ENCODE data around the gene MINDY4B.
"Not testable (repeated sequence)": the region's sequence is repeated elsewhere in the genome, so short reads cannot be mapped to it uniquely, and the experiment has no call there.

MINDY4B gene

DNA sequence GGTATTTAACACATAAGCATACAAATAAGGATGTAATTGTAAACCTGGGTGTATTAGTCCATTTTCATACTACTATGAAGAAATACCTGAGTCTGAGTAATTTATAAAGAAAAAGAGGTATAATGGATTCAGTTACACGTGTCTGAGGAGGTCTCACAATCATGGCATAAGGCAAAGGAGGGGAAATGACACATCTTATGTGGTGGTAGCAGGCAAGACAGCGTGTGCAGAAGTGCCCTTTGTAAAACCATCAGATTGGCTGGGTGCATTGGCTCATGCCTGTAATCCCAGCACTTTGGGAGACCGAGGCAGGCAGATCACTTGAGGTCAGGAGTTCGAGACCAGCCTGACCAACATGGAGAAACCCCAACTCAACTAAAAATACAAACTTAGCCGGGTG lies 41.3 kb downstream of the MINDY4B start:
- H3K9ac ChIP-seq (ENCODE audit: low read depth in 1 of 2, low read length in 2 of 2); H3K4me3 ChIP-seq (ENCODE audit: low read length in 2 of 2); H3K4me1 ChIP-seq (ENCODE audit: control insufficient read depth in 2 of 2, insufficient read depth in 2 of 2, low read length in 2 of 2); H3K36me3 ChIP-seq (ENCODE audit: control insufficient read depth in 2 of 2, insufficient read depth in 2 of 2, low read length in 2 of 2); H3K27ac ChIP-seq (ENCODE audit: low read depth in 2 of 2, low read length in 2 of 2); H3K9me3 ChIP-seq (ENCODE audit: control insufficient read depth in 2 of 2, low read length in 2 of 2); H3K27me3 ChIP-seq (ENCODE audit: control insufficient read depth in 2 of 2, insufficient read depth in 2 of 2, low read length in 2 of 2): not testable (repeated sequence)

DNA sequence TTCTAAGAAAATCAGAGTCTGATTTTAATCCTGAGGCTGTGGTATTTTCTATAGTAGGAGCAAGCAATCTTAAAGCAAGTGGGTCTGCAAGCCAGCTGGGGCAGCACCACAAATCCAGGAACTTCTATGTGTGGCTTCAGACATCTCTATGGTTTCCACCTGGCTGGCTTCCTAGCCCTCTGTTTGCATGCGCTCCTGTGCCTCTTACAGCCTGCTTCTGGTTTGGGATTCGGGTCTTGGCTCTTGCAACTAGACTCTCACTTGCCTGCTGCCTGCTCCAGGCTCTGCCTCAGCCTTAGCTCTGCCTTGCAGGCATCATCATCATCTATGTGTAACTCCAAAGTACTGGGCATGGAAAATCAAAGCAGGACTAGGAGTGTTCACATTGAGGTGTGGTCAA lies 43.4 kb downstream of the MINDY4B start:
- Histone ChIP-seq H3K9me3 (ENCODE audit: control insufficient read depth in 2 of 2, low read length in 2 of 2) (no peaks in the 10 kb centered on the region), H3K4me1 (ENCODE audit: control insufficient read depth in 2 of 2, insufficient read depth in 2 of 2, low read length in 2 of 2) (no peaks in the 10 kb centered on the region), H3K27ac (ENCODE audit: low read depth in 2 of 2, low read length in 2 of 2) (no peak overlapping the region), H3K36me3 (ENCODE audit: control insufficient read depth in 2 of 2, insufficient read depth in 2 of 2, low read length in 2 of 2) (no peaks in the 10 kb centered on the region), H3K27me3 (ENCODE audit: control insufficient read depth in 2 of 2, insufficient read depth in 2 of 2, low read length in 2 of 2) (no peaks in the 10 kb centered on the region), H3K4me3 (ENCODE audit: low read length in 2 of 2) (no peak overlapping the region), H3K9ac (ENCODE audit: low read depth in 1 of 2, low read length in 2 of 2) (no peak overlapping the region)

DNA sequence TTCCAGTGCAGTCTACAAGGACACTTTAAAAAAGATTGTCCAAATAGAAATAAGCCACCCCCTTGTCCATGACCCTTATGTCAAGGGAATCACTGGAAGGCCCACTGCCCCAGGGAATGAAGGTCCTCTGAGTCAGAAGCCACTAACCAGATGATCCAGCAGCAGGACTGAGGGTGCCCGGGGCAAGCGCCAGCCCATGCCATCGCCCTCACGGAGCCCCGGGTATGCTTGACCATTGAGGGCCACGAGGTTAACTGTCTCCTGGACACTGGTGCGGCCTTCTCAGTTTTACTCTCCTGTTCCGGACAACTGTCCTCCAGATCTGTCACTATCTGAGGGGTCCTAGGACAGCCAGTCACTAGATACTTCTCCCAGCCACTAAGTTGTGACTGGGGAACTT lies 47.3 kb downstream of the MINDY4B start:
- not testable (repeated sequence) for H3K36me3 ChIP-seq (ENCODE audit: control insufficient read depth in 2 of 2, insufficient read depth in 2 of 2, low read length in 2 of 2); H3K27me3 ChIP-seq (ENCODE audit: control insufficient read depth in 2 of 2, insufficient read depth in 2 of 2, low read length in 2 of 2); H3K4me1 ChIP-seq (ENCODE audit: control insufficient read depth in 2 of 2, insufficient read depth in 2 of 2, low read length in 2 of 2); H3K9ac ChIP-seq (ENCODE audit: low read depth in 1 of 2, low read length in 2 of 2); H3K9me3 ChIP-seq (ENCODE audit: control insufficient read depth in 2 of 2, low read length in 2 of 2); H3K4me3 ChIP-seq (ENCODE audit: low read length in 2 of 2); H3K27ac ChIP-seq (ENCODE audit: low read depth in 2 of 2, low read length in 2 of 2)

GRCh38 chr3:150850191-150850590 lies 55.0 kb downstream of the MINDY4B start:
- Histone ChIP-seq H3K9ac (ENCODE audit: low read depth in 1 of 2, low read length in 2 of 2) (no peak overlapping the region), H3K27me3 (ENCODE audit: control insufficient read depth in 2 of 2, insufficient read depth in 2 of 2, low read length in 2 of 2) (no peaks in the 10 kb centered on the region), H3K4me3 (ENCODE audit: low read length in 2 of 2) (no peak overlapping the region), H3K27ac (ENCODE audit: low read depth in 2 of 2, low read length in 2 of 2) (no peak overlapping the region), H3K4me1 (ENCODE audit: control insufficient read depth in 2 of 2, insufficient read depth in 2 of 2, low read length in 2 of 2) (no peaks in the 10 kb centered on the region), H3K9me3 (ENCODE audit: control insufficient read depth in 2 of 2, low read length in 2 of 2) (peaks cover 0 to 3% of the 10 kb centered on the region in 2 donors), H3K36me3 (ENCODE audit: control insufficient read depth in 2 of 2, insufficient read depth in 2 of 2, low read length in 2 of 2) (no peaks in the 10 kb centered on the region)

DNA sequence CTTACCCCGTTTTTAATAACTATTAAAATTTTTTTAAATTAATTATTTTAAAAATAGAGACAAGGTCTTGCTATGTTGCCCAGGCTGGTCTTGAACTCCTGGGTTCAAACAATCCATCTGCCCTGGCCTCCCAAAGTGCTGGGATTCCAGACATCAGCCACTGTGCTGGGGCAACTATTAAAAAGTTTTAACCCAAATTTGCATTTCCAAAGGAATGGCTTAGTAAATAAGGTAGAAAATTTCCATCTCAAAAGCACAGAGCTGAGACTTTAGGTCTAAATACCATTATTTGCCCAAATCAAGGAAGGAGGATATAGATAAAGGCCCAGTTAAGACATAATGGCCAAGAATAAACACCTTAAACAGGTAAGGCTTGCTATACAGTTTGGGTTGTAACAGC lies 56.4 kb downstream of the MINDY4B start:
- Histone ChIP-seq H3K9ac (ENCODE audit: low read depth in 1 of 2, low read length in 2 of 2) (no peak overlapping the region), H3K4me3 (ENCODE audit: low read length in 2 of 2) (no peak overlapping the region), H3K9me3 (ENCODE audit: control insufficient read depth in 2 of 2, low read length in 2 of 2) (peaks cover 0 to 3% of the 10 kb centered on the region in 2 donors), H3K36me3 (ENCODE audit: control insufficient read depth in 2 of 2, insufficient read depth in 2 of 2, low read length in 2 of 2) (no peaks in the 10 kb centered on the region), H3K27ac (ENCODE audit: low read depth in 2 of 2, low read length in 2 of 2) (no peak overlapping the region), H3K27me3 (ENCODE audit: control insufficient read depth in 2 of 2, insufficient read depth in 2 of 2, low read length in 2 of 2) (no peaks in the 10 kb centered on the region), H3K4me1 (ENCODE audit: control insufficient read depth in 2 of 2, insufficient read depth in 2 of 2, low read length in 2 of 2) (no peaks in the 10 kb centered on the region)

DNA sequence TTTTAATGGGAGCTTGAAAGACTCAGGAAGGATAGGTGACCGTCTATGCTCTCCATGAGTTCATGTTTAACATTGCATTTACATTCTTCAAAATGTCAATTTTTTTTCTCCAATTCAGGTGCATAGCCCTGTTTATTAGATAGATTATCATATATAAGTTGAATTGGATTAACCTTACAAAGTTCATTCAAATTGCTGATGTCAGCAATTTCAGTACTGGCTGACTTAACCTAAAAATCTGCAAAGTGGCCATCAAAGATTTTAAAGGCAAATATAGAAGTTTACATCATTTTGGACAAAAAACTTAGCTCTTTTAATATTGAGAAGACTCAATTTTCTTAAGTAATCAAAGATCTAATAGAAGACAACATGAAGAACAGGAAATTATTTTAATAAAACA lies 57.8 kb downstream of the MINDY4B start:
- Histone ChIP-seq H3K4me1 (ENCODE audit: control insufficient read depth in 2 of 2, insufficient read depth in 2 of 2, low read length in 2 of 2) (no peaks in the 10 kb centered on the region), H3K27ac (ENCODE audit: low read depth in 2 of 2, low read length in 2 of 2) (no peak overlapping the region), H3K27me3 (ENCODE audit: control insufficient read depth in 2 of 2, insufficient read depth in 2 of 2, low read length in 2 of 2) (no peaks in the 10 kb centered on the region), H3K9me3 (ENCODE audit: control insufficient read depth in 2 of 2, low read length in 2 of 2) (peaks cover 0 to 3% of the 10 kb centered on the region in 2 donors), H3K36me3 (ENCODE audit: control insufficient read depth in 2 of 2, insufficient read depth in 2 of 2, low read length in 2 of 2) (no peaks in the 10 kb centered on the region), H3K9ac (ENCODE audit: low read depth in 1 of 2, low read length in 2 of 2) (no peak overlapping the region), H3K4me3 (ENCODE audit: low read length in 2 of 2) (no peak overlapping the region)

GRCh38 chr3:150844484-150844883 lies 60.8 kb downstream of the MINDY4B start:
- no peaks in the 10 kb centered on the region for H3K4me1 ChIP-seq (ENCODE audit: control insufficient read depth in 2 of 2, insufficient read depth in 2 of 2, low read length in 2 of 2)
- H3K9me3 ChIP-seq (ENCODE audit: control insufficient read depth in 2 of 2, low read length in 2 of 2) = no peaks in the 10 kb centered on the region
- no peak overlapping the region for H3K9ac ChIP-seq (ENCODE audit: low read depth in 1 of 2, low read length in 2 of 2)
- no peaks in the 10 kb centered on the region for H3K36me3 ChIP-seq (ENCODE audit: control insufficient read depth in 2 of 2, insufficient read depth in 2 of 2, low read length in 2 of 2)
- H3K4me3 ChIP-seq (ENCODE audit: low read length in 2 of 2) = no peak overlapping the region
- no peak overlapping the region for H3K27ac ChIP-seq (ENCODE audit: low read depth in 2 of 2, low read length in 2 of 2)
- H3K27me3 ChIP-seq (ENCODE audit: control insufficient read depth in 2 of 2, insufficient read depth in 2 of 2, low read length in 2 of 2) = no peaks in the 10 kb centered on the region

GRCh38 chr3:150843241-150843640 lies 62.0 kb downstream of the MINDY4B start:
- no peaks in the 10 kb centered on the region for H3K4me1 ChIP-seq (ENCODE audit: control insufficient read depth in 2 of 2, insufficient read depth in 2 of 2, low read length in 2 of 2)
- H3K36me3 ChIP-seq (ENCODE audit: control insufficient read depth in 2 of 2, insufficient read depth in 2 of 2, low read length in 2 of 2) = no peaks in the 10 kb centered on the region
- H3K9me3 ChIP-seq (ENCODE audit: control insufficient read depth in 2 of 2, low read length in 2 of 2) = no peaks in the 10 kb centered on the region
- H3K27ac ChIP-seq (ENCODE audit: low read depth in 2 of 2, low read length in 2 of 2) = no peak overlapping the region
- H3K27me3 ChIP-seq (ENCODE audit: control insufficient read depth in 2 of 2, insufficient read depth in 2 of 2, low read length in 2 of 2) = no peaks in the 10 kb centered on the region
- no peak overlapping the region for H3K4me3 ChIP-seq (ENCODE audit: low read length in 2 of 2)
- H3K9ac ChIP-seq (ENCODE audit: low read depth in 1 of 2, low read length in 2 of 2) = no peak overlapping the region

GRCh38 chr3:150840802-150841515 lies 64.3 kb downstream of the MINDY4B start:
- Histone ChIP-seq H3K4me1 (ENCODE audit: control insufficient read depth in 2 of 2, insufficient read depth in 2 of 2, low read length in 2 of 2) (no peaks in the 10 kb centered on the region), H3K27ac (ENCODE audit: low read depth in 2 of 2, low read length in 2 of 2) (no peak overlapping the region), H3K4me3 (ENCODE audit: low read length in 2 of 2) (no peak overlapping the region), H3K9ac (ENCODE audit: low read depth in 1 of 2, low read length in 2 of 2) (no peak overlapping the region), H3K27me3 (ENCODE audit: control insufficient read depth in 2 of 2, insufficient read depth in 2 of 2, low read length in 2 of 2) (no peaks in the 10 kb centered on the region), H3K36me3 (ENCODE audit: control insufficient read depth in 2 of 2, insufficient read depth in 2 of 2, low read length in 2 of 2) (no peaks in the 10 kb centered on the region), H3K9me3 (ENCODE audit: control insufficient read depth in 2 of 2, low read length in 2 of 2) (no peaks in the 10 kb centered on the region)

GRCh38 chr3:150830745-150831144 lies 74.5 kb downstream of the MINDY4B start:
- Histone ChIP-seq H3K36me3 (ENCODE audit: control insufficient read depth in 2 of 2, insufficient read depth in 2 of 2, low read length in 2 of 2) (no peaks in the 10 kb centered on the region), H3K27ac (ENCODE audit: low read depth in 2 of 2, low read length in 2 of 2) (no peak overlapping the region), H3K27me3 (ENCODE audit: control insufficient read depth in 2 of 2, insufficient read depth in 2 of 2, low read length in 2 of 2) (no peaks in the 10 kb centered on the region), H3K9me3 (ENCODE audit: control insufficient read depth in 2 of 2, low read length in 2 of 2) (no peaks in the 10 kb centered on the region), H3K4me1 (ENCODE audit: control insufficient read depth in 2 of 2, insufficient read depth in 2 of 2, low read length in 2 of 2) (no peaks in the 10 kb centered on the region), H3K9ac (ENCODE audit: low read depth in 1 of 2, low read length in 2 of 2) (no peak overlapping the region), H3K4me3 (ENCODE audit: low read length in 2 of 2) (no peak overlapping the region)

Measured in mucosa of rectum (tissue), 2 donors.